Measurements from ENCODE around the gene SERAC1.

- no peak for TF ChIP-seq CTCF (IDR thresholded peaks at IDR 0.05)
- TF ChIP-seq POLR2AphosphoS5 (IDR thresholded peaks at IDR 0.05), result no peak
- no peak for TF ChIP-seq POLR2A (IDR thresholded peaks at IDR 0.05)
These were observed 36.1 kb downstream of the SERAC1 start for GRCh38 chr6:158131926-158132325.

Data from gastroesophageal sphincter (tissue), 3 donors.